ENCODE measurements around the gene CIDEB. TPM values are rescaled to one million over a fixed set of nuclear protein-coding genes. Genes with fewer than 3 reads are reported as not detected.

Gene CIDEB
- total and polyA plus RNA-seq, 2 of the 13 experiments (the other 11 are each of a cell fraction or from before 2014, with no cell fraction given): 35.8 to 110 TPM

DNA sequence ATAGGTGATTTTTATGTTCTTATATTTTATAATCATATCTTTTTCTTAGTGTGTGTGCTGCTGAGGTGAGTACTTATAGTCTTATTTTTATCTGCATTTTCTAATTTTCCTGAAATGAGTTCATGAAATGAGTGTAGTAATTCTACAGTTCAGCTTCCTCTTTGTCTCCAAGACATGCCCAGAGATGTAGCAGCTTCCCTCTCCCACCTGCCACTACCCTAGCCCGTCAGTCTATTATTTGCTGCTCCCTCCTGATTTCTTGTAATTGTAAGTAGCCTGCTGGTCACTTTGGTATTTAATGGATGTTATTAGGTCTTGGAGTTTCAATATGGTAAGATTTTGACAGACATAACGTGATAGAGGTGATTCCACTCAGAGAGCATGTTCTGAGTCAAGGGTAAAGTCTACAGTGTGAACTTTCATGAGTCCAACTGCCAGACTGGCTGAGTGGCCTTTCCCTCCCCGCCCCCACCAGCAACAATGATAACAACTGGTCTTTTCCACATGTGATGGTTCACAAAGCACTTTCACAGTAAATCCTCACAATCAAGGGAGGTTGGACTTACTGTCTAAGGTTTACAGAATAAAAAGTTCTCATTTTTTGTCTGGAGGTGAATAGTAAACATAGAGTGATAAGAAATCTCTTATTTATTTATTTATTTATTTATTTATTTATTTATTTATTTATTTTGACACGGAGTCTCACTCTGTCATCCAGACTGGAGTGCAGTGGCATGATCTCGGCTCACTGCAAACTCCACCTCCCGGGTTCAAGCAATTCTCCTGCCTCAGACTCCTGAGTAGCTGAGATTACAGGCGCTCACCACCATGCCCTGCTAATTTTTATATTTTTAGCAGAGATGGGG, 36.3 kb upstream of the CIDEB start (continued):
- TF ChIP-seq NCOA2 (CRISPR knock-in tag; IDR thresholded peaks at IDR 0.05) (no peak), RELA (CRISPR knock-in tag; IDR thresholded peaks at IDR 0.05) (no peak), TRIM24 (CRISPR knock-in tag; IDR thresholded peaks at IDR 0.05) (no peak), ZBTB1 (CRISPR knock-in tag; IDR thresholded peaks at IDR 0.05; ENCODE audit: borderline replicate concordance) (no peak), SMAD9 (CRISPR knock-in tag; IDR thresholded peaks at IDR 0.05) (no peak), RBM39 (IDR thresholded peaks at IDR 0.05; ENCODE audit: low read depth, low read length, poor library complexity, severe bottlenecking) (no peak), HNRNPH1 (optimal IDR thresholded peaks at IDR 0.05; ENCODE audit: low read depth, low read length) (no peak), HDAC1 (CRISPR knock-in tag; IDR thresholded peaks at IDR 0.05) (no peak; the same call in 1 of the 2 replicates), SP5 (CRISPR knock-in tag; IDR thresholded peaks at IDR 0.05; ENCODE audit: borderline replicate concordance, low read depth) (no peak), RXRA (CRISPR knock-in tag; IDR thresholded peaks at IDR 0.05) (no peak; the same call in 1 of the 2 replicates), MXD4 (CRISPR knock-in tag; IDR thresholded peaks at IDR 0.05) (peak; percentile 48; the same call in 1 of the 2 replicates), ZNF296 (CRISPR knock-in tag; conservative IDR thresholded peaks at IDR 0.05) (no peak), LCORL (IDR thresholded peaks at IDR 0.05) (no peak), LCORL (CRISPR knock-in tag; IDR thresholded peaks at IDR 0.05) (peak; percentile 61; the same call in 1 of the 2 replicates), ZNF563 (CRISPR knock-in tag; IDR thresholded peaks at IDR 0.05) (no peak), SOX13 (IDR thresholded peaks at IDR 0.05) (0 out of 2 replicates have a peak, but pooled peaks have one; percentile 50), SOX13 (CRISPR knock-in tag; conservative IDR thresholded peaks at IDR 0.05 in 1 of 2, IDR thresholded peaks at IDR 0.05 in 1 of 2) (peak in 1 of 2 experiments; percentile 50; a peak in 1 of 4 replicates), SUZ12 (IDR thresholded peaks at IDR 0.05; ENCODE audit: low read depth, low read length) (no peak), AGO1 (IDR thresholded peaks at IDR 0.05; ENCODE audit: low read depth, low read length, poor library complexity, severe bottlenecking) (no peak), ZNF331 (CRISPR knock-in tag; IDR thresholded peaks at IDR 0.05) (no peak), PAX8 (CRISPR knock-in tag; IDR thresholded peaks at IDR 0.05; ENCODE audit: borderline replicate concordance) (no peak), GZF1 (CRISPR knock-in tag; IDR thresholded peaks at IDR 0.05) (no peak), SAP130 (CRISPR knock-in tag; IDR thresholded peaks at IDR 0.05; ENCODE audit: low read depth) (peak; percentile 69), TBP (CRISPR knock-in tag; IDR thresholded peaks at IDR 0.05) (no peak)
- TF ChIP-seq, protein P1, sequence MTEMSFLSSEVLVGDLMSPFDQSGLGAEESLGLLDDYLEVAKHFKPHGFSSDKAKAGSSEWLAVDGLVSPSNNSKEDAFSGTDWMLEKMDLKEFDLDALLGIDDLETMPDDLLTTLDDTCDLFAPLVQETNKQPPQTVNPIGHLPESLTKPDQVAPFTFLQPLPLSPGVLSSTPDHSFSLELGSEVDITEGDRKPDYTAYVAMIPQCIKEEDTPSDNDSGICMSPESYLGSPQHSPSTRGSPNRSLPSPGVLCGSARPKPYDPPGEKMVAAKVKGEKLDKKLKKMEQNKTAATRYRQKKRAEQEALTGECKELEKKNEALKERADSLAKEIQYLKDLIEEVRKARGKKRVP (CRISPR knock-in tag; IDR thresholded peaks at IDR 0.05): no peak
- TF ChIP-seq, protein P2, sequence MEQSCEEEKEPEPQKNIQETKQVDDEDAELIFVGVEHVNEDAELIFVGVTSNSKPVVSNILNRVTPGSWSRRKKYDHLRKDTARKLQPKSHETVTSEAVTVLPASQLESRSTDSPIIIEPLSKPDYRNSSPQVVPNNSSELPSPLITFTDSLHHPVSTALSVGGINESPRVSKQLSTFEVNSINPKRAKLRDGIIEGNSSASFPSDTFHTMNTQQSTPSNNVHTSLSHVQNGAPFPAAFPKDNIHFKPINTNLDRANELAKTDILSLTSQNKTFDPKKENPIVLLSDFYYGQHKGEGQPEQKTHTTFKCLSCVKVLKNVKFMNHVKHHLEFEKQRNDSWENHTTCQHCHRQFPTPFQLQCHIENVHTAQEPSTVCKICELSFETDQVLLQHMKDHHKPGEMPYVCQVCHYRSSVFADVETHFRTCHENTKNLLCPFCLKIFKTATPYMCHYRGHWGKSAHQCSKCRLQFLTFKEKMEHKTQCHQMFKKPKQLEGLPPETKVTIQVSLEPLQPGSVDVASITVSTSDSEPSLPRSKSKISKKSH (CRISPR knock-in tag; IDR thresholded peaks at IDR 0.05; ENCODE audit: borderline replicate concordance): no peak
- TF ChIP-seq, protein P3, sequence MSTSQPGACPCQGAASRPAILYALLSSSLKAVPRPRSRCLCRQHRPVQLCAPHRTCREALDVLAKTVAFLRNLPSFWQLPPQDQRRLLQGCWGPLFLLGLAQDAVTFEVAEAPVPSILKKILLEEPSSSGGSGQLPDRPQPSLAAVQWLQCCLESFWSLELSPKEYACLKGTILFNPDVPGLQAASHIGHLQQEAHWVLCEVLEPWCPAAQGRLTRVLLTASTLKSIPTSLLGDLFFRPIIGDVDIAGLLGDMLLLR (CRISPR knock-in tag; IDR thresholded peaks at IDR 0.05): no peak
- TF ChIP-seq, protein P4, sequence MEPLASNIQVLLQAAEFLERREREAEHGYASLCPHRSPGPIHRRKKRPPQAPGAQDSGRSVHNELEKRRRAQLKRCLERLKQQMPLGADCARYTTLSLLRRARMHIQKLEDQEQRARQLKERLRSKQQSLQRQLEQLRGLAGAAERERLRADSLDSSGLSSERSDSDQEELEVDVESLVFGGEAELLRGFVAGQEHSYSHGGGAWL (CRISPR knock-in tag; IDR thresholded peaks at IDR 0.05): no peak

Measured in HepG2 (cell line).